Natural killer cell (primary cell): ENCODE data around the gene BBOX1. TPM values are rescaled to one million over a fixed set of nuclear protein-coding genes. Genes with fewer than 3 reads are reported as not detected.

ENCODE experiments used
- ATAC-seq, 3 donors: fragments of 150-1000 bp in 2 of 3; fragments of 200-7000 bp in 1 of 3; cut with Tn5 transposase; 1 replicate in 1 of 3; 2 replicates in 2 of 3; pipeline ENCODE4 v1.10.0; 2021; ENCODE audit warnings: mild to moderate bottlenecking in 2 of 3, moderate library complexity in 2 of 3
- DNase-seq, 2 donors: peaks; one replicate each; pipeline versions ENCODE4 v3.0.0 to v3.0.0-alpha.2; 2013 to 2021; ENCODE audit warnings: mixed read lengths in 1 of 2
- H3K27ac ChIP-seq: one replicate; pipeline ENCODE4 v1.5.1; 2013; ENCODE audit warnings: mild to moderate bottlenecking, low read length
- H3K27me3 ChIP-seq: one replicate; pipeline ENCODE4 v1.6.1; 2013; ENCODE audit warnings: low read length; ENCODE audit not compliant: control insufficient read depth, insufficient read depth
- H3K36me3 ChIP-seq: one replicate; pipeline ENCODE4 v1.6.1; 2013; ENCODE audit warnings: low read length; ENCODE audit not compliant: control insufficient read depth, insufficient read depth
- H3K4me1 ChIP-seq: one replicate; pipeline ENCODE4 v1.6.1; 2013; ENCODE audit warnings: low read length; ENCODE audit not compliant: control insufficient read depth, insufficient read depth
- H3K4me3 ChIP-seq: one replicate; pipeline ENCODE4 v1.5.1; 2013; ENCODE audit warnings: low read length
- H3K9me3 ChIP-seq: one replicate; pipeline ENCODE4 v1.6.1; 2013; ENCODE audit warnings: low read length; ENCODE audit not compliant: control insufficient read depth, insufficient read depth
- H3K27ac Mint-ChIP-seq, 2 donors: one replicate each; pipeline ENCODE4 v1.8.0; 2022; ENCODE audit warnings: mild to moderate bottlenecking in 2 of 2, mixed read lengths in 2 of 2, moderate library complexity in 1 of 2
- H3K27me3 Mint-ChIP-seq, 2 donors: one replicate each; pipeline ENCODE4 v1.8.0; 2022; ENCODE audit warnings: low read depth in 2 of 2, mixed read lengths in 2 of 2
- H3K36me3 Mint-ChIP-seq: one replicate; pipeline ENCODE4 v1.8.0; 2022; ENCODE audit warnings: mixed read lengths
- H3K4me1 Mint-ChIP-seq, 2 donors: one replicate each; pipeline ENCODE4 v1.8.0; 2022; ENCODE audit warnings: mixed read lengths in 2 of 2
- H3K4me3 Mint-ChIP-seq: one replicate; pipeline ENCODE4 v1.8.0; 2022; ENCODE audit warnings: mild to moderate bottlenecking, moderate library complexity, mixed read lengths
- H3K9me3 Mint-ChIP-seq, 2 donors: one replicate each; pipeline ENCODE4 v1.8.0; 2022; ENCODE audit warnings: mixed read lengths in 2 of 2
- CTCF ChIP-seq: fragments of 200-600 bp; IDR thresholded peaks from one replicate; pipeline ENCODE4 v1.8.0; 2022; ENCODE audit warnings: antibody characterized with exemption
- WGBS: methylation state at CpG from one replicate; pipeline ENCODE4 v1.1.7; 2013; ENCODE audit warnings: missing lambda C conversion rate; ENCODE audit not compliant: insufficient coverage; 5-methylcytosine and 5-hydroxymethylcytosine counted together
- intact Hi-C: fragments of 100-400 bp; cut with micrococcal nuclease; formaldehyde crosslinking; loops from one replicate; pipeline ENCODE4 v1.14.2; 2022
- total RNA-seq, 4 donors: library from RNA; stranded (reverse); fragments of 120-200 nt in 1 of 4; gene quantifications; one replicate each; pipeline versions ENCODE4 v1.2.3 to v1.2.4, GENCODE V29; 2013 to 2022

BBOX1 gene
- total RNA-seq, 3 donors from 2014 or later (not counting 1 experiment from before 2014, with no cell fraction given) = not detected

GRCh38 chr11:27083782-27084181 is 43.2 kb downstream of the BBOX1 start:
- no peaks in the 10 kb centered on the region for H3K36me3 Mint-ChIP-seq
- DNase-seq = no peak
- H3K9me3 Mint-ChIP-seq = peaks cover 11 to 19% of the 10 kb centered on the region in 2 donors

GRCh38 chr11:27084518-27084917 is 43.9 kb downstream of the BBOX1 start:
- intact Hi-C loops = no loop called here
- Mint-ChIP-seq H3K4me1 (no peaks in the 10 kb centered on the region), H3K4me3 (no peak overlapping the region)

More at GRCh38 chr11:27083782-27084181, 43.2 kb downstream of the BBOX1 start:
- no peak for ATAC-seq
- Mint-ChIP-seq H3K27ac (no peak overlapping the region), H3K4me3 (no peak overlapping the region), H3K4me1 (no peaks in the 10 kb centered on the region), H3K27me3 (no peaks in the 10 kb centered on the region)
- TF ChIP-seq CTCF = no peak
- intact Hi-C loops = no loop called here
- Histone ChIP-seq H3K36me3 (no peaks in the 10 kb centered on the region), H3K27ac (no peak overlapping the region), H3K27me3 (no peaks in the 10 kb centered on the region), H3K4me3 (no peak overlapping the region), H3K9me3 (no peaks in the 10 kb centered on the region), H3K4me1 (no peaks in the 10 kb centered on the region)

GRCh38 chr11:27085111-27085510 is 44.5 kb downstream of the BBOX1 start:
- intact Hi-C loops = no loop called here
- no peak for ATAC-seq
- peaks cover 10 to 19% of the 10 kb centered on the region in 2 donors for H3K9me3 Mint-ChIP-seq
- 94% methylated on average over 1 of the region's 1 CpG for WGBS
- H3K27ac ChIP-seq = no peak overlapping the region
- no peaks in the 10 kb centered on the region for H3K36me3 Mint-ChIP-seq
- H3K4me3 Mint-ChIP-seq = no peak overlapping the region
- H3K27ac Mint-ChIP-seq = no peak overlapping the region
- no peaks in the 10 kb centered on the region for H3K27me3 Mint-ChIP-seq
- no peaks in the 10 kb centered on the region for H3K4me1 Mint-ChIP-seq
- H3K36me3 ChIP-seq = no peaks in the 10 kb centered on the region
- no peak for DNase-seq
- no peak for TF ChIP-seq CTCF
- no peak overlapping the region for H3K4me3 ChIP-seq
- H3K9me3 ChIP-seq = no peaks in the 10 kb centered on the region
- H3K4me1 ChIP-seq = no peaks in the 10 kb centered on the region
- H3K27me3 ChIP-seq = no peaks in the 10 kb centered on the region

More at GRCh38 chr11:27084518-27084917, 43.9 kb downstream of the BBOX1 start:
- no peak overlapping the region for H3K27ac ChIP-seq
- no peaks in the 10 kb centered on the region for H3K4me1 ChIP-seq
- H3K36me3 Mint-ChIP-seq = no peaks in the 10 kb centered on the region
- H3K27me3 Mint-ChIP-seq = no peaks in the 10 kb centered on the region
- ATAC-seq = no peak
- H3K27ac Mint-ChIP-seq = no peak overlapping the region
- peaks cover 10 to 18% of the 10 kb centered on the region in 2 donors for H3K9me3 Mint-ChIP-seq
- no peaks in the 10 kb centered on the region for H3K27me3 ChIP-seq
- H3K36me3 ChIP-seq = no peaks in the 10 kb centered on the region
- no peak overlapping the region for H3K4me3 ChIP-seq
- no peak for DNase-seq
- no peaks in the 10 kb centered on the region for H3K9me3 ChIP-seq
- TF ChIP-seq CTCF = no peak

- Mint-ChIP-seq H3K4me3 (no peak overlapping the region), H3K4me1 (no peaks in the 10 kb centered on the region), H3K27me3 (no peaks in the 10 kb centered on the region), H3K36me3 (no peaks in the 10 kb centered on the region), H3K27ac (no peak overlapping the region), H3K9me3 (peaks cover 10 to 18% of the 10 kb centered on the region in 2 donors)
- Histone ChIP-seq H3K27ac (no peak overlapping the region), H3K9me3 (no peaks in the 10 kb centered on the region), H3K36me3 (no peaks in the 10 kb centered on the region), H3K27me3 (no peaks in the 10 kb centered on the region), H3K4me1 (no peaks in the 10 kb centered on the region), H3K4me3 (no peak overlapping the region)
- DNase-seq (no peak), ATAC-seq (no peak)
- intact Hi-C loops = no loop called here
- 0% methylated on average over 1 of the region's 1 CpG for WGBS
- no peak for TF ChIP-seq CTCF
Measured at GRCh38 chr11:27085605-27086004, 45.0 kb downstream of the BBOX1 start.
